Liver (tissue), 9 donors: ENCODE measurements around the gene RTP4. TPM values are rescaled to one million over a fixed set of nuclear protein-coding genes. Genes with fewer than 3 reads are reported as not detected.

ENCODE experiments used
- DNase-seq: peaks from one replicate; pipeline ENCODE4 v3.0.0-alpha.2; 2017; ENCODE audit warnings: low spot score
- H3K27ac ChIP-seq, 2 donors: one replicate each; pipeline ENCODE4 v1.7.0; 2013; ENCODE audit warnings: inconsistent platforms in 2 of 2, low read length in 2 of 2, control low read depth in 1 of 2, low read depth in 1 of 2, mild to moderate bottlenecking in 1 of 2
- H3K27me3 ChIP-seq, 4 donors: one replicate each; pipeline versions ENCODE4 v1.6.1 to v1.7.0; 2013; ENCODE audit warnings: low read length in 3 of 4, inconsistent platforms in 1 of 4, mild to moderate bottlenecking in 1 of 4, moderate library complexity in 1 of 4; ENCODE audit not compliant: control insufficient read depth in 4 of 4, insufficient read depth in 4 of 4
- H3K36me3 ChIP-seq, 4 donors: one replicate each; pipeline versions ENCODE4 v1.6.1 to v1.7.0; 2013; ENCODE audit warnings: low read length in 3 of 4, mild to moderate bottlenecking in 3 of 4, low read depth in 1 of 4, moderate library complexity in 1 of 4; ENCODE audit not compliant: control insufficient read depth in 4 of 4, insufficient read depth in 3 of 4
- H3K4me1 ChIP-seq, 4 donors: one replicate each; pipeline versions ENCODE4 v1.6.1 to v1.7.0; 2013; ENCODE audit warnings: low read length in 3 of 4, mild to moderate bottlenecking in 3 of 4, moderate library complexity in 1 of 4; ENCODE audit not compliant: control insufficient read depth in 4 of 4, insufficient read depth in 4 of 4
- H3K4me3 ChIP-seq, 3 donors: one replicate each; pipeline versions ENCODE4 v1.6.1 to v1.7.0; 2013; ENCODE audit warnings: low read length in 3 of 3, control low read depth in 1 of 3, low read depth in 1 of 3, mild to moderate bottlenecking in 1 of 3
- H3K9ac ChIP-seq, 2 donors: one replicate each; pipeline ENCODE4 v1.7.0; 2013; ENCODE audit warnings: low read length in 2 of 2, mild to moderate bottlenecking in 2 of 2, moderate library complexity in 2 of 2, control low read depth in 1 of 2, low read depth in 1 of 2
- H3K9me3 ChIP-seq, 4 donors: one replicate each; pipeline versions ENCODE4 v1.6.1 to v1.7.0; 2013; ENCODE audit warnings: low read length in 3 of 4; ENCODE audit not compliant: control insufficient read depth in 4 of 4
- CTCF ChIP-seq: fragments of 150-350 bp; IDR thresholded peaks from 2 replicates; pipeline ENCODE4 v1.5.1; 2017; ENCODE audit warnings: improper control_type of control experiment, low read depth, low read length; ENCODE audit not compliant: missing input control
- GABPA ChIP-seq, 2 donors: IDR thresholded peaks in 1 of 2; conservative IDR thresholded peaks in 1 of 2; 2 replicates each; pipeline ENCODE4 v1.6.1; 2016; ENCODE audit warnings: antibody characterized with exemption in 2 of 2, mild to moderate bottlenecking in 1 of 2, moderate library complexity in 1 of 2
- HNF4A ChIP-seq, 2 donors: conservative IDR thresholded peaks; 2 replicates each; pipeline ENCODE4 v1.6.1; 2016; ENCODE audit warnings: antibody characterized with exemption in 2 of 2, mild to moderate bottlenecking in 2 of 2
- HNF4G ChIP-seq: IDR thresholded peaks from 2 replicates; pipeline ENCODE4 v1.6.1; 2016; ENCODE audit warnings: antibody characterized with exemption
- RAD21 ChIP-seq, 2 donors: IDR thresholded peaks; 2 replicates each; pipeline ENCODE4 v1.6.1; 2016; ENCODE audit warnings: antibody characterized with exemption in 2 of 2, mild to moderate bottlenecking in 2 of 2
- REST ChIP-seq: IDR thresholded peaks from 2 replicates; pipeline ENCODE4 v1.6.1; 2016; ENCODE audit warnings: antibody characterized with exemption, mild to moderate bottlenecking
- SP1 ChIP-seq: IDR thresholded peaks from 2 replicates; pipeline ENCODE4 v1.6.1; 2018; ENCODE audit warnings: antibody characterized with exemption, mild to moderate bottlenecking
- TAF1 ChIP-seq: conservative IDR thresholded peaks from 2 replicates; pipeline ENCODE4 v1.6.1; 2016; ENCODE audit warnings: antibody characterized with exemption, mild to moderate bottlenecking
- WGBS: extraction: QIAGEN DNeasy Blood & Tissue Kit; methylation state at CpG from one replicate; pipeline ENCODE4 v1.1.7; 2013; 5-methylcytosine and 5-hydroxymethylcytosine counted together
- polyA plus RNA-seq, 2 donors: library from polyadenylated mRNA; stranded (reverse) in 1 of 2; unstranded in 1 of 2; fragments of 200-250 nt in 1 of 2; fragments of >200 nt in 1 of 2; fragmentation: Nextera tagmentation in 1 of 2; extraction: Ambion mirVana in 1 of 2; gene quantifications; one replicate each; pipeline versions ENCODE4 v1.2.1 to v1.2.3, GENCODE V29; 2013 to 2015
- total RNA-seq, 2 donors: library from RNA; depleted of rRNA; stranded (reverse); fragments of >200 nt; gene quantifications; one replicate each; pipeline ENCODE4 v1.2.3, GENCODE V29; 2014
- TF ChIP-seq, protein P1 (sequence below): IDR thresholded peaks from 2 replicates; pipeline ENCODE4 v1.6.1; 2016; ENCODE audit warnings: antibody characterized with exemption
- TF ChIP-seq, protein P2 (sequence below): IDR thresholded peaks from 2 replicates; pipeline ENCODE4 v1.6.1; 2016; ENCODE audit warnings: antibody characterized with exemption
- donor health status: healthy.
- donor health status: healthy.
- donor health status: healthy.
- donor health status: healthy.
- donor health status: healthy.

RTP4 gene
- total and polyA plus RNA-seq, 4 donors, result 0.93 to 3.4 (median 2.1) TPM

DNA sequence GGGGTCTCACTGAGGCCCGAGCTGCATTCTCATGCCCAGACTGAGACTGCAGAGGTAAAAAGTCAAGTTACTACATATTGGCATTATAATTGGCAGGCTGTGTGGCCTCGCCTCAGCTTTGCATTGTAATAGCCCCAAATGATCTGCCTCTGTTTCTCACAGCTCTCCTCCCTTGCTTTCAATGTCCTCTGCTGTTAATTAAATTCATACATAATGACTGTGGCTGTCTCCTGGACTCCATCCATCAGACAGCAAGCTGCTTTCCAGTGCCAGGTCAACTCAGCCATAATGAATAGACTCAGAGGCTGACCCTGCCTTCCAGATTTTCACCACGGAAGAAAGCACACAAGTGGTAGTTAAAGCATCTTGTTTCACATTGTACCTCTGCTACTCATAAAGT lies 7.6 kb upstream of the RTP4 start:
- no peak for TF ChIP-seq HNF4A (conservative IDR thresholded peaks at IDR 0.05)
- no peak for TF ChIP-seq REST
- no peak for TF ChIP-seq GABPA (IDR thresholded peaks at IDR 0.05 in 1 of 2, conservative IDR thresholded peaks at IDR 0.05 in 1 of 2)
- TF ChIP-seq, protein P1, sequence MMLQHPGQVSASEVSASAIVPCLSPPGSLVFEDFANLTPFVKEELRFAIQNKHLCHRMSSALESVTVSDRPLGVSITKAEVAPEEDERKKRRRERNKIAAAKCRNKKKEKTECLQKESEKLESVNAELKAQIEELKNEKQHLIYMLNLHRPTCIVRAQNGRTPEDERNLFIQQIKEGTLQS, result no peak
- no peak for TF ChIP-seq TAF1
- DNase-seq, result no peak
- 71% methylated on average over 3 of the region's 3 CpGs for WGBS
- no peaks in the 10 kb centered on the region for H3K27me3 ChIP-seq
- H3K4me3 ChIP-seq, result no peak overlapping the region
- no peak overlapping the region for H3K9ac ChIP-seq
- H3K27ac ChIP-seq, result no peak overlapping the region
- no peaks in the 10 kb centered on the region for H3K36me3 ChIP-seq
- H3K4me1 ChIP-seq, result no peaks in the 10 kb centered on the region
- no peaks in the 10 kb centered on the region for H3K9me3 ChIP-seq

- Histone ChIP-seq H3K36me3 (no peaks in the 10 kb centered on the region), H3K27ac (no peak overlapping the region), H3K27me3 (no peaks in the 10 kb centered on the region), H3K4me3 (no peak overlapping the region), H3K9me3 (no peaks in the 10 kb centered on the region), H3K9ac (no peak overlapping the region), H3K4me1 (no peaks in the 10 kb centered on the region)
- TF ChIP-seq CTCF (no peak), GABPA (IDR thresholded peaks at IDR 0.05 in 1 of 2, conservative IDR thresholded peaks at IDR 0.05 in 1 of 2) (no peak), HNF4G (no peak), TAF1 (no peak), SP1 (no peak), REST (no peak), RAD21 (IDR thresholded peaks at IDR 0.05) (no peak), HNF4A (conservative IDR thresholded peaks at IDR 0.05) (no peak)
- TF ChIP-seq, protein P2, sequence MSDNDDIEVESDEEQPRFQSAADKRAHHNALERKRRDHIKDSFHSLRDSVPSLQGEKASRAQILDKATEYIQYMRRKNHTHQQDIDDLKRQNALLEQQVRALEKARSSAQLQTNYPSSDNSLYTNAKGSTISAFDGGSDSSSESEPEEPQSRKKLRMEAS, result no peak
- 50% methylated on average over 2 of the region's 2 CpGs for WGBS
- DNase-seq, result no peak
These were observed 6.3 kb upstream of the RTP4 start for GRCh38 chr3:187361835-187362234.
